IgD-negative memory B cell (primary cell): ENCODE results near the gene C11orf21. TPM values are rescaled to one million over a fixed set of nuclear protein-coding genes. Genes with fewer than 3 reads are reported as not detected.
"Not testable (repeated sequence)": the region's sequence is repeated elsewhere in the genome, so short reads cannot be mapped to it uniquely, and the experiment has no call there.

Experiments used
- H3K27ac Mint-ChIP-seq, 3 donors: one replicate each; pipeline ENCODE4 v1.8.0; 2020 to 2022; ENCODE audit warnings: mild to moderate bottlenecking in 3 of 3, mixed read lengths in 3 of 3, moderate library complexity in 1 of 3
- H3K27me3 Mint-ChIP-seq: one replicate; pipeline ENCODE4 v1.8.0; 2021; ENCODE audit warnings: mixed read lengths
- H3K36me3 Mint-ChIP-seq: one replicate; pipeline ENCODE4 v1.8.0; 2020; ENCODE audit warnings: mild to moderate bottlenecking, mixed read lengths
- H3K4me1 Mint-ChIP-seq, 3 donors: one replicate each; pipeline ENCODE4 v1.8.0; 2020 to 2022; ENCODE audit warnings: mixed read lengths in 3 of 3, mild to moderate bottlenecking in 1 of 3
- H3K4me3 Mint-ChIP-seq, 4 donors: one replicate each; pipeline ENCODE4 v1.8.0; 2020 to 2022; ENCODE audit warnings: mild to moderate bottlenecking in 4 of 4, mixed read lengths in 4 of 4, moderate library complexity in 3 of 4
- H3K9me3 Mint-ChIP-seq, 3 donors: one replicate each; pipeline ENCODE4 v1.8.0; 2020 to 2021; ENCODE audit warnings: mixed read lengths in 3 of 3, mild to moderate bottlenecking in 1 of 3
- polyA plus RNA-seq: library from polyadenylated mRNA; unstranded; fragments of 300-500 nt; fragmentation: Illumina TruSeq; gene quantifications from one replicate; pipeline ENCODE4 v1.2.3, GENCODE V29; 2021

The C11orf21 gene
- polyA plus RNA-seq: 6.2 TPM

DNA sequence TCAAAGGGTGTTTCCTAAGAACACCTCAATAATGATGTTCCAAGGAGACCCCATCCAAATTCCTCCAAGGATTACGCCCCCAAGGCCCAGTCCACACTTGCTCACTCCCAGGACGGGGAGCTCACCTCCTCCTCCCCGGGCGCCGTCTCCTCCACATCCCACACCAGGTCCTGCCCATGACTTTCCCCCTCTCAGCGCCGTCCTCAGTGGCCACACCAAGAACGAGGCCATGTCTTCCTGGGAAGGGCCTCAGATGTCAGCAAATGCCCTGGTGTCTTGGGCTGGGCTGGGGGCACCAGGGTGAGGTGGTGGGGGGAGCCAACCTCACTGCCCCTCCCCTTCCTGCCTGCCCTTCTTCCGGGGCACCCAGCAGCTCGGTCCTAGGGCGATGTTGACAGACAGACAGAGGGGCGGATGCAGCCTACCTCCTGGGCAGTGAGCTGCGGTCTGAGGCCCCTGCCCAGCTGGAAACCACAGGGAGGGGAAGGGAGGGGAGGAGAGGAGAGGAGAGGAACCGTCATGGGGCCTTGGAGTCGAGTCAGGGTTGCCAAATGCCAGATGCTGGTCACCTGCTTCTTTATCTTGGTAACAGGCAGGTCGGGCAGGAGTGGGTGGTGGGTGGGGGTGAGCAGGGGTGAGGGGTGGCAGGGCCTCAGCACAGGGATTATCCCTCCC is at the start of gene C11orf21, which contains the start of gene TSPAN32:
Gene C11orf21, minus strand, starts transcription at position 288 of the 675 bp plus-strand sequence. Its CDS starts 110 bp downstream, at position 178.
Gene TSPAN32, plus strand, starts transcription at position 383 of the 675 bp plus-strand sequence. Its CDS starts 137 bp downstream, at position 520.
- no peaks in the 10 kb centered on the region for H3K36me3 Mint-ChIP-seq
- H3K4me3 Mint-ChIP-seq: peak within 1 kb of the TSS; percentile 79 to 97 (median 90)
- peaks cover 7 to 30% (median 25%) of the 10 kb centered on the region in 3 donors for H3K4me1 Mint-ChIP-seq
- no peaks in the 10 kb centered on the region for H3K9me3 Mint-ChIP-seq
- H3K27ac Mint-ChIP-seq: peak within 1 kb of the TSS; percentile 85 to 93 (median 90)
- H3K27me3 Mint-ChIP-seq: no peaks in the 10 kb centered on the region

DNA sequence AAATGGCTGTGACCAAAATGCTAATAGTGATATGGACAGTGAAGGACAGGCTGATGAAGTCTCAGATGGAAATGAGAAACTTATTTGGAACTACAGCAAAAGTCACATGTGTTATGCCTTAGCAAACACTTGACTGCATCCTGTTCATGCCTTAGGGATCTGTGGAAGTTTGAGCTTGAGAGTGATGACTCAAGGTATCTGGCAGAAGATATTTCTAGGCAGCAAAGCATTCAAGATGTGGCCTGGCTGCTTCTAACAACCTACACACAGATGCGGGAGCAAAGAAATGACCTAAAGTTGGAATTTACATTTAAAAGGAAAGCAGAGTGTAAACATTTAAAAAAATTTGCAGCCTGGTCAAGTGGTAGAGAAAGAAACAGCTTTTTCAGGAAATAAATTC is 47.3 kb upstream of the C11orf21 start:
- H3K4me3 Mint-ChIP-seq: no peak overlapping the region
- peaks cover 5 to 16% (median 6%) of the 10 kb centered on the region in 3 donors for H3K9me3 Mint-ChIP-seq
- H3K4me1 Mint-ChIP-seq: peaks cover 0 to 1% (median 0%) of the 10 kb centered on the region in 3 donors
- H3K27me3 Mint-ChIP-seq: peaks cover 5% of the 10 kb centered on the region
- peaks cover 12% of the 10 kb centered on the region for H3K36me3 Mint-ChIP-seq
- H3K27ac Mint-ChIP-seq: no peak overlapping the region

DNA sequence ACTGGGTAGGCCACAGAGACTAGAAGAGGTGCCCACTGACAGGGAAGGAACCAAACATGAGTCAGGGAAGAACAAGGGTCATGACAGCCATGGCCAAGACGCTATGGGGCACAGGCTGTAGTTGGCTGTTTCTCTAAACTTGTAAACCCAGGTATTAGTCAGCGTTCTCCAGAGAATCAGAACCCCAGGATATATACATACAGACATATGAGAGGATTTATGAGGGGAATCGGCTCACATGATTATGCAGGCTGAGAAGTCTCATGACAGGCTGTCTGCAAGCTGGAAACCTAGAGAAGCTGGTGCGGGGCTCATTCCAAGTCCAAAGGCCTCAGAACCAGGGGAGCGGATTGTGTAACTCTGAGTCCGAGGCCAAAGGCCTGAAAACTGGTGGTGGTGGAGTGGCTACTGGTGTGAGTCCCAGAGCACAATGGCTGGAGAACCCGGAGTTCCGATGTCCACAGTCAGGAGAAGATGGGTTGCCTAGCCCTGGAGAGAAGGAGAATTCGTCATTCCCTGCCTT is 45.7 kb upstream of the C11orf21 start:
- H3K27me3 Mint-ChIP-seq: peaks cover 5% of the 10 kb centered on the region
- no peak overlapping the region for H3K4me3 Mint-ChIP-seq
- peaks cover 5 to 16% (median 9%) of the 10 kb centered on the region in 3 donors for H3K9me3 Mint-ChIP-seq

DNA sequence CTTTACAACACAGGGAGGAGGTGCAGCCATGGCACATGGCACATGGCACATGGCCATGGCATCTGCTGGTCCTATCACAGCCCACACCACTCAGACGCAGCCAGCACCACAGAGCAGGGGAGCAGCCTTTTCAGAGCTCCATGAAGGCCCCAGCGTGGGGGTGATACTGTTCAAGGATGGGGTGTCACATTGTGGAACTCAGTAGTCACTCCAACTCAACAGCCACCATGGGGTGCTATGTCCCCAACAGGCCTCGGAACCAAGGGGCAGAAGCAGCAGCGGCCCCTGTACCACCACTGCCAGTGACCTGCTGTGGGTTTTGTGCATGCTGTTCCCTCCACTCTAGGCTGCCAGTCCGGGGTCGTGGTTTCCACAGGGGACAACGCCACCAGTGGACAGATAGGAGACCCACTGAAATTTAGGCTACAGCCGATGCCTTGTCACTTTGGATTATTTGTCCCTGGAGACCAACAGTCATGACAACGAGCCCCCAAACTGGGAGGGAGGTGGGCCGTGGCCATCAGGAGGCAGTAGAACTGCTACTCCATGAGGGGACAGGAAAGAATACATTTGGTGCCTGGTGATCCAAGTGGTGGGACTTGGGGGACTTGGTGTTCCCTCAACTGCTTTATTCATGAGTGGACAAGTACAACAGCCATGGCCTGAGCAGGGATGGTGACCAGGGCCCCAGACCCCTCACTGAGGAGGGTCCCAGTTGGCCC is 45.0 kb upstream of the C11orf21 start:
- Mint-ChIP-seq H3K36me3 (peaks cover 12% of the 10 kb centered on the region), H3K4me1 (peaks cover 0 to 1% (median 0%) of the 10 kb centered on the region in 3 donors), H3K27ac (no peak overlapping the region), H3K4me3 (no peak overlapping the region), H3K27me3 (peaks cover 5% of the 10 kb centered on the region), H3K9me3 (peaks cover 5 to 16% (median 9%) of the 10 kb centered on the region in 3 donors)

More for the DNA sequence above, 45.7 kb upstream of the C11orf21 start:
- Mint-ChIP-seq H3K27ac (no peak overlapping the region), H3K36me3 (peaks cover 12% of the 10 kb centered on the region), H3K4me1 (peaks cover 0 to 1% (median 0%) of the 10 kb centered on the region in 3 donors)

DNA sequence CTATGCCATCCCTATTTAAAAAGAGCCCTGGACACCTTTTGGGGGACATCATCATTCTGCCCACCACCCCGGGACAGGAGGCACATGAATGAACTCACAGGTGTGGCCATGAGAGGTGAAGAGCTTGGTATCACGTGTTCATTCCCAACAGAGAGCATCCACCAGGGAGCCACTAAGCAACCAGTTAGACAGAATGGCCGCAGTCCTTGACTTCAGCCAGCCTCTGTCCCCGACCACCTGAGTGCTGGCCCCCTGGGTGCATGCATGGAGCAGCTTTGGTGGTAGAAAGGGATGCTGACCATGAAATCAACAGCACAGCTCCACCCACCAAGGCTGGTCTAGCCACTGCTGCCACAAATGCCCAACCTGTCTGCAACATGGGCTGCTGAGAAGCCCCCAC is 44.3 kb upstream of the C11orf21 start:
- Mint-ChIP-seq H3K9me3 (peaks cover 5 to 16% (median 8%) of the 10 kb centered on the region in 3 donors), H3K4me3 (no peak overlapping the region), H3K4me1 (peaks cover 0 to 1% (median 0%) of the 10 kb centered on the region in 3 donors), H3K36me3 (peaks cover 9% of the 10 kb centered on the region), H3K27ac (no peak overlapping the region), H3K27me3 (peaks cover 5% of the 10 kb centered on the region)

DNA sequence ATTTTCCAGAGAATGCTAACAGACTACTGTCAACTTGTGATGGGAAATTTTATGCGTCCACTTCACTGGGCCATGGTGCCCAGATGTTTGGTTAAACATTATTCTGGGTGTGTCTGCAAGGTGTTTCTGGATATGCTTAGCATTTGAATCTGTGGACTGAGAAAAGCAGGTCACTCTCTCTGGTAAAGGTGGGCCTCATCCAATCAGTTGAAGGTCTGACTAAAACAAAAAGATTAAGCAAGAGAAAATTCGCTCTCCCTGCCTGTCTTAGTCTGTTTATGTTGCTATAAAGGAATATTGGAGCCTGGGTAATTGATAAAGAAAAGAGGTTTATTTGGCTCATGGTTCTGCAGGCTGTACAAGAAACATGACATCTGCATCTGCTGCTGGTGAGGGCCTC is 43.3 kb upstream of the C11orf21 start:
- Mint-ChIP-seq H3K27ac (no peak overlapping the region), H3K36me3 (peaks cover 6% of the 10 kb centered on the region), H3K27me3 (peaks cover 5% of the 10 kb centered on the region), H3K4me1 (peaks cover 0 to 1% (median 0%) of the 10 kb centered on the region in 3 donors), H3K9me3 (peaks cover 5 to 13% (median 6%) of the 10 kb centered on the region in 3 donors), H3K4me3 (no peak overlapping the region)

DNA sequence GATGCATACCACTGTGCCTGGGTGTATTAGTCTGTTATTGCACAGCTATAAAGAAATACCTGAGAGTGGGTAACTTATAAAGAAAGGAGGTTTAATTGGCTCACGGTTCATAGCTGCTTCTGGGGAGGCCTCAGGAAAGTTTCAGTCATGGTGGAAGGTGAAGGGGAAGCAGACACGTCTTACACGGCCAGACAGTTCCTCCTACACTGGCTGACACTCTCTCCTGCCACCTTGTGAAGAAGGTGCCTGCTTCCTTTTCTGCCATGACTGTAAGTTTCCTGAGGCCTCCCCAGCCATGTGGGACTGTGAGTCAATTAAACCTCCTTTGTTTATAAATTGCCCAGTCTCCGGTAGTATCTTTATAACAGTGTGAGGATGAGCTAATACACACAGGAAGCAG is 41.8 kb upstream of the C11orf21 start:
- no peak overlapping the region for H3K4me3 Mint-ChIP-seq
- peaks cover 0 to 3% (median 1%) of the 10 kb centered on the region in 3 donors for H3K4me1 Mint-ChIP-seq
- H3K9me3 Mint-ChIP-seq: peaks cover 1 to 6% (median 3%) of the 10 kb centered on the region in 3 donors
- no peak overlapping the region for H3K27ac Mint-ChIP-seq
- H3K36me3 Mint-ChIP-seq: peaks cover 4% of the 10 kb centered on the region
- peaks cover 5% of the 10 kb centered on the region for H3K27me3 Mint-ChIP-seq

DNA sequence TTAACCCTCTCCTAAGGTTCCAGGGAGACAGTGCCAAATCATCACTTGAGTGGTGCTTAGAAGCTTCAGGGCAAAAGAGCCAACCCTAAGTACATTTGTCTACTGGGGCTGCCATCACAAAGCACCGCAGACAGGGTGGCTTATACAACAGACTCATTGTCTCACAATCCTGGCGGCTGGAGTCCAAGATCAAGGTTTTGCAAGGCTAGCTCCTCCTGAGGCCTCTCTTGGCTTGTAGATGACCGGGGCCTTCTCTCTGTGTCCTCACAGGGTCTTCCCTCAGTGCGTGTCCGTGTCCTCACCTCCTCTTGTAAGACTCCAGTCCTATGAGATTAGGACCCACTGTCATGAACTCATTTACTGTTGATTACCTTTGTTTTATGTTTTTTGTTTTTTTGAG is 41.3 kb upstream of the C11orf21 start:
- H3K9me3 Mint-ChIP-seq: peaks cover 0 to 5% (median 3%) of the 10 kb centered on the region in 3 donors
- no peak overlapping the region for H3K27ac Mint-ChIP-seq
- H3K4me3 Mint-ChIP-seq: no peak overlapping the region
- H3K4me1 Mint-ChIP-seq: peaks cover 0 to 5% (median 1%) of the 10 kb centered on the region in 3 donors
- H3K36me3 Mint-ChIP-seq: peaks cover 4% of the 10 kb centered on the region
- peaks cover 2% of the 10 kb centered on the region for H3K27me3 Mint-ChIP-seq

DNA sequence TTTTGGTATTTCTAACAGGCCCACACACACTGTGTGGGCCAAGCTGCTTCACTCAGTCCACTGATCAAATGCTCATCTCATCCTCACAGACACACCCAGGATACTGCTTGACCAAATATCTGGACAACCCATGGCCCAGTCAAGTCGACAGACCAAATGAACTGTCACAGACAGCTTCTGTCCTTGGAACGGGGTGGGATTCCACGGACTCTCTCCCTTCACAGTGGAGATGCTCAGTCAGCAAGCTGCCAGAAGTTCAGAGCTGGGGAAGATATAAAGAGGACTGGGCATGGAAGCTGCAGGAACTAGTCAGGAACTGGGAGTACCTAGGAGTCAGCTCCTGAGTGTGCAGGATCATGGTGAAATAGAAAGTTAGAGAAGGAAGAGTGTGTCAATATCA is 40.8 kb upstream of the C11orf21 start:
- peaks cover 4% of the 10 kb centered on the region for H3K36me3 Mint-ChIP-seq
- H3K4me1 Mint-ChIP-seq: peaks cover 0 to 5% (median 1%) of the 10 kb centered on the region in 3 donors
- H3K4me3 Mint-ChIP-seq: no peak overlapping the region
- H3K27me3 Mint-ChIP-seq: peaks cover 2% of the 10 kb centered on the region
- peaks cover 0 to 5% (median 3%) of the 10 kb centered on the region in 3 donors for H3K9me3 Mint-ChIP-seq
- H3K27ac Mint-ChIP-seq: no peak overlapping the region

DNA sequence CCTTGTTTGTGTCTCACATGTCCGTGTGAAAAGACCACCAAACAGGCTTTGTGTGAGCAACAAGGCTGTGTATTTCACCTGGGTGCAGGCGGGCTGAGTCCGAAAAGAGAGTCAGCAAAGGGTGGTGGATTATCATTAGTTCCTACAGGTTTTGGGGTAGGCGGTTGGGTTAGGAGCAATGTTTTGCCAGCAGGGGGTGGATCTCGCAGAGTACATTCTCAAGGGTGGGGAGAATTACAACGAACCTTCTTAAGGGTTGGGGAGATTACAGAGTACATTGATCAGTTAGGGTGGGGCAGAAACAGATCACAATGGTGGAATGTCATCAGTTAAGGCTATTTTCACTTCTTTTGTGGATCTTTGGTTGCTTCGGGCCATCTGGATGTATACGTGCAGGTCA is 37.0 kb upstream of the C11orf21 start:
- not testable (repeated sequence) for H3K27ac Mint-ChIP-seq, H3K4me3 Mint-ChIP-seq, H3K36me3 Mint-ChIP-seq, H3K4me1 Mint-ChIP-seq, H3K27me3 Mint-ChIP-seq, H3K9me3 Mint-ChIP-seq

DNA sequence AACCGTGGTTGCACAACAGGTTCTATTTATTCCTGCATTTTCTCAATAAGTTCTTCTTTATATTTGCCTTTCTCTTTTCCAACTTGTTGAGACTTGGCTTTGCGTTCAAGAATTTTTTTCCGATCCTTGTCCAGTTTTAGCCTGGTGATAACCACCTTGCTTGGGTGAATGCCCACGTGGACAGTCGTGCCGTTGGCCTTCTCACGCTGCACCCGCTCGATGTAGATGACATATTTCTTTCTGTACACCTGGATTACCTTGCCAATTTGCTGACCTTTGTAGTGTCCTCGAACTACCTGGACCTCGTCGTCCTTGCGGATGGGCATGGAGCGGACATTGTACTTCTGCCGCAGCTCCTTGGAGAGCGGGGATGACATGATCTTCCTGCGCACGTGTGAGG is 33.6 kb upstream of the C11orf21 start:
- not testable (repeated sequence) for H3K4me3 Mint-ChIP-seq, H3K9me3 Mint-ChIP-seq, H3K4me1 Mint-ChIP-seq, H3K27ac Mint-ChIP-seq, H3K27me3 Mint-ChIP-seq, H3K36me3 Mint-ChIP-seq

DNA sequence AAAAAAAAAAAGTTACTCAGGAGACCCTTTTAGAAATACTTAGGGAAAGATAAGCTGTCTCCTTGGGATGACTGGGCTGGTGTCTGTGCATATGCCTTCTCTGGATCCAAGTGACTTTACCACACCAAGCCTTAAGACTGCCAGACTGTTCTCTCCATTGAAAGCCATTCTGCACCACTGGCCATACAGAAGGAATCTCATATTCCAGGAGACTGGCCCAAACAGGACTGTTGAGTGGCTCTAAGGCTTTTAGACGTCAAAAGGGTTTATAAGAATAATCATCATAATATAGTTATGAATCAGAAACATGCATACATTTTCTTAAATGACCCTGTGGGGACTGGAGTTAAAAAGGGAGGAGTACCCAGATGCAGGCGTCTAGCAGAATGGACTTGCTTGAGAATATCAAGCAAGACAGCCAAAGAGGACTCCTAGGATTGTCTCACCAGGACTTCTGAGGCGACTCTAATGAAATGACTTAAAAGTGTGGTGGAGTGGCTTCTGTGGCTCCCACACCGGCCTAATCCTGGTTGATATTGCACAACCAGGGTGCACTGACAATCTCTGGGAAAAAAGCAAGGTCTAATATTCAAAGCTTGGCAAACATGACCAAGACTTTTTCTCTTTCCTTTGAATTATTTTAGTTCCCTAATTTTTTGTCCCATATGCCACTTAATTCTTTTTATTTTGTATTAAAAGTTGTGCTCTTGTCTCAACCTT is 31.9 kb upstream of the C11orf21 start:
- H3K27me3 Mint-ChIP-seq, H3K36me3 Mint-ChIP-seq, H3K9me3 Mint-ChIP-seq, H3K4me1 Mint-ChIP-seq, H3K27ac Mint-ChIP-seq, H3K4me3 Mint-ChIP-seq: not testable (repeated sequence)

DNA sequence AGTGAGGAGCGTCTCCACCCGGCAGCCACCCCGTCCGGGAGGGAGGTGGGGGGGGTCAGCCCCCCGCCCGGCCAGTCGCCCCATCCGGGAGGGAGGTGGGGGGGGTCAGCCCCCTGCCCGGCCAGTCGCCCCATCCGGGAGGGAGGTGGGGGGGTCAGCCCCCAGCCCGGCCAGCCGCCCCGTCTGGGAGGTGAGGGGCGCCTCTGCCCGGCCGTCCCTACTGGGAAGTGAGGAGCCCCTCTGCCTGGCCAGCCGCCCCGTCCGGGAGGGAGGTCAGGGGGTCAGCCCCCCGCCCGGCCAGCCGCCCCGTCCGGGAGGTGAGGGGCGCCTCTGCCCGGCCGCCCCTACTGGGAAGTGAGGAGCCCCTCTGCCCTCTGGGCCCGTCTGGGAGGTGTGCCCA is 30.9 kb upstream of the C11orf21 start:
- H3K36me3 Mint-ChIP-seq, H3K4me1 Mint-ChIP-seq, H3K4me3 Mint-ChIP-seq, H3K9me3 Mint-ChIP-seq, H3K27me3 Mint-ChIP-seq, H3K27ac Mint-ChIP-seq: not testable (repeated sequence)

DNA sequence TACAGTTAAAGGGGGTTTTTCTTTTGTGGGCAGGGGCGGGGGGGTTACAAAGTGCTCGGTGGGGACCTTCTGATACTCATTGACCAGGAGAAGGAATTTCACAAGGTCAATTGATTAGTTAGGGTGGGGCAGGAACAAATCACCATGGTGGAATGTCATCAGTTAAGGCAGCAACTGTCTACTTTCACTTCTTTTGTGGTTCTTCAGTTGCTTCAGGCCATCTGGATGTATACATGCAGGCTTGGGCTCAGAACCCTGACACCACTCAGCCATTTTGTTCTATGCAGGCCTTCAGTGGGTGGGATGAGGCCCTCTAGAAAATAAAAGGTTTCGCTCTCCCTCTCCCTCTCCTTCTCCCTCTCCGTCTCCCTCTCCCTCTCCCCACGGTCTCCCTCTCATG is 29.7 kb upstream of the C11orf21 start:
- peaks cover 0 to 9% (median 0%) of the 10 kb centered on the region in 3 donors for H3K9me3 Mint-ChIP-seq
- peak overlapping the region in 1 of 4 donors; percentile 39 for H3K4me3 Mint-ChIP-seq
- H3K36me3 Mint-ChIP-seq: no peaks in the 10 kb centered on the region
- H3K27me3 Mint-ChIP-seq: no peaks in the 10 kb centered on the region
- H3K27ac Mint-ChIP-seq: no peak overlapping the region
- no peaks in the 10 kb centered on the region for H3K4me1 Mint-ChIP-seq

DNA sequence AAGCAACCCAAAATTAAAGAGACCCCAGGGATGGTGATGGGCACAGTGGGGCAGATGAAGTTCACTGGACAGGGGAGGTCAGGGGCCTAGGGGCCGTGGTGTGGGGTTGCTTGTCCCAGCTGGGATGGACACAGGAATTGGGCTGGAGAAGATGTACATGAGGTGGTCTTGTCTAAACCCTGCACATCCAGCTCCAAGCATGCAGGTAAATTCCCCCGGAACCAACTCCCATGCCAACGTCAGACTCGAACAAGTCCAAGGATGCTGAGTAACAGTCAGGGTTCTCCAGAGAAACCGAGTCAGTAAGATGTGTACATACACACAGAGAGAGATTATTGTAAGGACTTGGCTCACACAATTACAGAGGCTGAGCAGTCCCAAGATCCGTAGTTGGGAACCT is 29.0 kb upstream of the C11orf21 start:
- peak overlapping the region in 2 of 4 donors; percentile 57 to 71 for H3K4me3 Mint-ChIP-seq
- H3K36me3 Mint-ChIP-seq: no peaks in the 10 kb centered on the region
- peaks cover 0 to 9% (median 0%) of the 10 kb centered on the region in 3 donors for H3K9me3 Mint-ChIP-seq
- no peaks in the 10 kb centered on the region for H3K27me3 Mint-ChIP-seq
- no peak overlapping the region for H3K27ac Mint-ChIP-seq
- peaks cover 0 to 2% (median 0%) of the 10 kb centered on the region in 3 donors for H3K4me1 Mint-ChIP-seq
